ENCODE data around the gene KRT40.

The KRT40 gene

DNA sequence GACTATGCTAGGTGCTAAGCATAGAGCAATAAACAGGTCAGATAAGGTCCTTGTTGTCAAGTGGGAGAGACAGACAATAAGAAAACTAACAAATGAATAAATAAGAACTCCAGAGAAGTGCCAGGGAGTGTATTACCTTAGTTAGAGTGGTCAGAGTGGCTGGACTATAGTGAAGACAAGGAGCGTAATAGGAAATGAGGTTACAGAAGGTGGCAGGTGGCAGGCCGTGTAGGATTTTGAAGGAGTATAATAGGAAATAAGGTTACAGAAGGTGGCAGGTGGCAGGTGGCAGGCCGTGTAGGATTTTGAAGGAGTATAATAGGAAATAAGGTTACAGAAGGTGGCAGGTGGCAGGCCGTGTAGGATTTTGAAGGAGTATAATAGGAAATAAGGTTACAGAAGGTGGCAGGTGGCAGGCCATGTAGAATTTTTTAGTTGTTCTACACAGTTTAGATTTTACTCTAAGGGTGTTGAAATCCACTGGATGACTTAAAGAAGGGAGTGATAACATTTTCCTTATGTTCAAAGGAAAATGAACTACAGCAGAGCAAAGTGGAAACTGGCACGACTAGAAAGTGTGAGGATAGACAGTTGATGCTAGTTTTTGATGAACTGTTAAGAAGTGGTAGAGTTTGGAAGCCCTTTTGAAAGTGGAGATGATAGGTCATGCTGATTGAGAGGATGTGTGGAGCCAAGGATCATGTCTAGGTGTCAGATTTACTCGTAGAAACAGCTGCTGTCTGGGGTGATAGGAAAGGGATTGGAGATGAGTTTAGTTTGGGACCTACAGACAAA is 28.4 kb upstream of the KRT40 start:
- DNase-seq, result no peak
- Histone ChIP-seq H3K27ac (no peak overlapping the region), H3K27me3 (replicated peaks) (no peaks in the 10 kb centered on the region), H3K36me3 (replicated peaks) (no peaks in the 10 kb centered on the region), H3K4me3 (ENCODE audit: low read depth, low read length) (no peak overlapping the region)
- TF ChIP-seq, protein P1, sequence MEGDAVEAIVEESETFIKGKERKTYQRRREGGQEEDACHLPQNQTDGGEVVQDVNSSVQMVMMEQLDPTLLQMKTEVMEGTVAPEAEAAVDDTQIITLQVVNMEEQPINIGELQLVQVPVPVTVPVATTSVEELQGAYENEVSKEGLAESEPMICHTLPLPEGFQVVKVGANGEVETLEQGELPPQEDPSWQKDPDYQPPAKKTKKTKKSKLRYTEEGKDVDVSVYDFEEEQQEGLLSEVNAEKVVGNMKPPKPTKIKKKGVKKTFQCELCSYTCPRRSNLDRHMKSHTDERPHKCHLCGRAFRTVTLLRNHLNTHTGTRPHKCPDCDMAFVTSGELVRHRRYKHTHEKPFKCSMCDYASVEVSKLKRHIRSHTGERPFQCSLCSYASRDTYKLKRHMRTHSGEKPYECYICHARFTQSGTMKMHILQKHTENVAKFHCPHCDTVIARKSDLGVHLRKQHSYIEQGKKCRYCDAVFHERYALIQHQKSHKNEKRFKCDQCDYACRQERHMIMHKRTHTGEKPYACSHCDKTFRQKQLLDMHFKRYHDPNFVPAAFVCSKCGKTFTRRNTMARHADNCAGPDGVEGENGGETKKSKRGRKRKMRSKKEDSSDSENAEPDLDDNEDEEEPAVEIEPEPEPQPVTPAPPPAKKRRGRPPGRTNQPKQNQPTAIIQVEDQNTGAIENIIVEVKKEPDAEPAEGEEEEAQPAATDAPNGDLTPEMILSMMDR (IDR thresholded peaks at IDR 0.05; ENCODE audit: low read depth, low read length, missing control alignments), result no peak
- in situ Hi-C loops (cut with HindIII; ENCODE audit: low pct_ligation_motif_present, low sequenced_read_pairs), result no loop called here

DNA sequence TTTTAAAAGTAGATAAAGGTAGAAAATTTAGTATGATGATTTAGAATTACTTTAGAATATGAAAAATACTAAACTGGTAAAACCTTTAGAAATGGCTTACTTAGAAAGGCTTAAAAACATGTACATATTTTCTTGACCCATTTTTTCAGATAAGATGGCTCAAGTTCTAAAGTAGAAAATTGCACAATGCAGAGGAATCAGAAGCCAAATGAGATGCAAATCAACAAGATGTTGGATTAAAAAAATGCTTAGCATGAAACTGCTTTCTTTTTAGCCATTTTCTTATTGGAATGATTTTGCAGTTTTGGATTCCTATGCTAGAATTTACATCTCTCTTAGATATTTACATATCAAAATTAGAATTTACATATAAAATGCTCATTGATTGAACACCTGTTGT is 26.3 kb upstream of the KRT40 start:
- DNase-seq, result no peak
- H3K27ac ChIP-seq, result no peak overlapping the region
- H3K27me3 ChIP-seq (replicated peaks), result no peaks in the 10 kb centered on the region
- TF ChIP-seq, protein P1 (IDR thresholded peaks at IDR 0.05; ENCODE audit: low read depth, low read length, missing control alignments), result no peak
- in situ Hi-C loops (cut with HindIII; ENCODE audit: low pct_ligation_motif_present, low sequenced_read_pairs), result no loop called here
- H3K36me3 ChIP-seq (replicated peaks), result no peaks in the 10 kb centered on the region
- no peak overlapping the region for H3K4me3 ChIP-seq (ENCODE audit: low read depth, low read length)

DNA sequence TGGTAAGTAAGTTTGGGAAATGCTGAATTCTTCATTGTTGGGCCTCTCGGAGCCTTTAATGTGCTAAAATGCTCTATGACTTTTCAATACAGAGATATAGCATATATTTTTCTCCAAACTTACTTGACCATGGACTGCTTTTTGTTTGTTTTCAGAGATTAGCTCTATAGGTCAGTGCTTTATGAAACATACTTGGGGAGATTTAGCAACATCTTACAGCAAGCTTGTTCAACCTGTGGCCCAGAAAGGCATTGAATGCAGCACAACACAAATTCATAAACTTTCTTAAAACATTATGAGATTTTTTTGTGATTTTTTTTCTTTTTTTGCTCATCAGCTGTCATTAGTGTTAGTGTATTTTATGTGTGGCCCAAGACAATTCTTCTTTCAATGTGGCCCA is 25.8 kb upstream of the KRT40 start:
- in situ Hi-C loops (cut with HindIII; ENCODE audit: low pct_ligation_motif_present, low sequenced_read_pairs), result no loop called here

DNA sequence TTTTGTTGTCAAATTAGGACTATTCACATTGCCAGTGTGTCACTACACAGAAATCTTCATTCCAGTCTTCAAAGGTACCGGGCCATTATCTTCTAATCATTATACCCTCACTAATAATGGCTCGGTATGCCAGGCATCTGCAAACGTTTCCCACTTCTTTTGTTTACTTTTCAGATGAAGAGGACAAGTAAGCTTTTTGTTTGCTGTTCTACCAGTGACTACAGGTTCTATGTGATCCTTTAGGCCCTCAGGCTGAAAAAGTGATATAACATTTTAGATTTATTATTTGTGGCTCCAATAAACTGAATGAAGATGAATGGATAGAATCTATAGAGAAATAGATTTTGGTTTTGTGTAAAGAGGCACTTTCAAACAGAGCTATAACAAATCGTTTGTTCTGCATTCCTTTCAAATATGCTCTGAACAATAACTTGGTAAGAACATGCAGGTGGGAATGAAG is 25.2 kb upstream of the KRT40 start:
- TF ChIP-seq, protein P1 (IDR thresholded peaks at IDR 0.05; ENCODE audit: low read depth, low read length, missing control alignments), result no peak
- H3K27ac ChIP-seq, result no peak overlapping the region
- H3K27me3 ChIP-seq (replicated peaks), result no peaks in the 10 kb centered on the region
- in situ Hi-C loops (cut with HindIII; ENCODE audit: low pct_ligation_motif_present, low sequenced_read_pairs), result no loop called here
- no peaks in the 10 kb centered on the region for H3K36me3 ChIP-seq (replicated peaks)
- DNase-seq, result no peak
- H3K4me3 ChIP-seq (ENCODE audit: low read depth, low read length), result no peak overlapping the region

More for the DNA sequence above, 25.8 kb upstream of the KRT40 start:
- no peak overlapping the region for H3K27ac ChIP-seq
- TF ChIP-seq, protein P1 (IDR thresholded peaks at IDR 0.05; ENCODE audit: low read depth, low read length, missing control alignments), result no peak
- H3K36me3 ChIP-seq (replicated peaks), result no peaks in the 10 kb centered on the region
- H3K4me3 ChIP-seq (ENCODE audit: low read depth, low read length), result no peak overlapping the region
- no peak for DNase-seq
- no peaks in the 10 kb centered on the region for H3K27me3 ChIP-seq (replicated peaks)

DNA sequence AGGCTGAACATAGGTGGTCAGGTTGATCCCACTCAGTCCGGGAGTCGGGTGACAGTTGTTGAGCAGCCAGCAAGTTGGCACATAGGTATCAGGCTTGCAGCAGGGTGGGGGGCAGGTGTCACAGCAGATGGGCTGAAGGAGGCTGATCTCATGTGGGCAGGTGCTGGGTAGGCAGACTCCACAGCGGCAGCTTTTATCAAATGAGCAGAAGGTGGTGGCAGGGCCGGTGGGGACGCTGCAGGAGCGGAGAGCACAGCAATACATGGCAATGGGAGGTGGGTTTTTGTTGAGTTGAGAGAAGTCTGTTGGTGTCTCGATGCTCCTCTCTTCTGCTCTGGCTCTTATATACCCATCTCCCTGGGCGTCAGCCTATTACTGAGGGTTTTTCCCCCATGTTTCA is 24.7 kb upstream of the KRT40 start, which contains the start of gene KRTAP3-1:
Gene KRTAP3-1 (minus strand): TSS at position 318 of the 400 bp plus-strand sequence. CDS start 54 bp downstream, at position 264.
- no peak within 1 kb of the TSS for H3K4me3 ChIP-seq (ENCODE audit: low read depth, low read length)
- H3K27ac ChIP-seq, result no peak within 1 kb of the TSS
- H3K27me3 ChIP-seq (replicated peaks), result no peaks in the 10 kb centered on the region
- in situ Hi-C loops (cut with HindIII; ENCODE audit: low pct_ligation_motif_present, low sequenced_read_pairs), result no loop called here
- no peaks in the 10 kb centered on the region for H3K36me3 ChIP-seq (replicated peaks)
- DNase-seq, result no peak
- TF ChIP-seq, protein P1 (IDR thresholded peaks at IDR 0.05; ENCODE audit: low read depth, low read length, missing control alignments), result no peak

Data from brain microvascular endothelial cell (primary cell).